SHP77 (cell line): ENCODE data around the gene DNMT3B.
"Not testable (repeated sequence)": the region's sequence is repeated elsewhere in the genome, so short reads cannot be mapped to it uniquely, and the experiment has no call there.

Experiments
- DNase-seq, 2 experiments: peaks; one replicate each; lab custom pipeline; 2025; lab: John Stamatoyannopoulos, UW

The DNMT3B gene

DNA sequence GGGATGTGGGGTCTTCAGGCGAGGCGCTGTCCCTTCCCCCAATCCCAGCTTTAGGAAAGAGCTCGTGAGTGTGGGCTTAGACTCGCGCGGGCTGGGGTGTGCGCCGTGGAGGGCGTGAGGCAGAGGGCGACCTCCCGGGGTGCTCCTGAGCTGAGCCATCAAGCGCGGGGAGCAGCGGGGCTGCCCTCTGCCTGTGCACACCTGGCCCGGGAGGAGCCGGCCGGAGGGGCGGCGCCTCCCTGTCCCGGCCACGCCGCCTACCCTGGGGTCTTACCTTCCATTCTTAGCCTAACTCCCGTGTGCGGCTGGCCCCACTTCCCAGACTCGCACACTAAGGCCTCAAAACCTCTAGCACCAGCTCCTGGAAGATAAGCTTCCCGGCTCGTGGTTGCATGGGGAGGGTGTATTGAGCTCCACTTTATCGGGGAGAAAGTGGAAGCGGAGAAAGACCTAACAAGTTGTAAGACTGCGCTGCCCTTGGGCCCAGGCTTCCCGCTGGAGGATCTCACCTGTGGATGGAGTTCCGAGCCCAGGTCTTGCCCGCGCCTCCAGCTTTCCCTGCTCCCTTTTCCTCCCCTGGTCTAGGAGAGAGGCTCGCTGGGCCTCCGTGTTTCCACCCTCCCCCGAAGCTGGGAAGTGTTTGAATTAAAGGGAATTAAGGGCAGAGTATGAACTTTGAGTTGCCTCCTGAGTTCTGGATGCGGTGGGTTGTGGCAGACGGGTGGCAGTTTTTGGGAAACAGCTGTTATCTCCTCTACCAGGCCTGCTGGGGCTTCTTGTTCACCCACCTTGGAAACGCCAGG, 1.2 kb downstream of the DNMT3B start:
- no peak for DNase-seq

DNA sequence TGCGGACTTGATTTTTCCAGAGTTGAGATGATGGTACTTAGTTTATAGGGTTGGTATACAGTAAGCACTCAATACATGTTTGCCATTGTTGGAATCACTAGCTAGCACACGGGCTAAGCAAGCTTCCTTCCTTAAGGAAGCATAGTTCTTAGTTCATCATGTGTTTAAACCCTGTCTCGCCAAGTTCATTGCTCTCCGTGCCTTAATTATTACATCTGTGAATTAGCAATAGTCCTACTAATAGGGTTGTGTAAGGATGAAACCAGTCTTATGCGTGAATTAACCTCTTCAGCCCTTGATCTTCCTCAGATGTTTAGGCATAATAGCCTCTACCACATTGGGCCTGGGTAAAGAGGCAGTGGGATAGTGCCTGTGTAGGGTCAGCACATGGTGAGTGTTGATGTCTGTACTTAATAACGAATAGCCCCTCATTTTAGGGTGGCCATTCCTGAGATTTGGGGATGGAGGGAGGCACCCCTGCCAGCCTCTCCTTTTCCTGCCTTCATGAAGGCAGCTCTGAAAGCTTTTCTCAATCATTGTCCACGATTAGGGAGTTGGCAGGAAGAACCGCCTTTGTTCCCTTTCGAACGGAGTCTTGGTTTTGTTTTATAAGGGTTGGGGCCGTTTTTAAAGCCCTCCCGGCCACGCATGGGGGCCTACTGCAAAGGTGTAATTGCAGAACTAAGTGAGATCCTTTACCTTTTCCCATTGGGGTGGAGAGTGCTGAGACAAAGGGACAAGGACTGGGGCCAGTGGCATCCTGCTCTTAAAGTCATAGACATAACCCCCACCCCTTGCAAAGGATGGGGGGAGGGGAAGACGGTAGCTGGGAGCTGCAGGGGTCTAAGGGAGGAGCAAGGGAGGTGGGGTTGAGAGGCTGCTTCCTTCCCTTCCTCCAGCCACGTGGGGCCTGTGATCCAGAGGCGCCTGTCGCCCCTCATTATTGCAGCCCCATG, 2.1 kb downstream of the DNMT3B start:
- no peak for DNase-seq

DNA sequence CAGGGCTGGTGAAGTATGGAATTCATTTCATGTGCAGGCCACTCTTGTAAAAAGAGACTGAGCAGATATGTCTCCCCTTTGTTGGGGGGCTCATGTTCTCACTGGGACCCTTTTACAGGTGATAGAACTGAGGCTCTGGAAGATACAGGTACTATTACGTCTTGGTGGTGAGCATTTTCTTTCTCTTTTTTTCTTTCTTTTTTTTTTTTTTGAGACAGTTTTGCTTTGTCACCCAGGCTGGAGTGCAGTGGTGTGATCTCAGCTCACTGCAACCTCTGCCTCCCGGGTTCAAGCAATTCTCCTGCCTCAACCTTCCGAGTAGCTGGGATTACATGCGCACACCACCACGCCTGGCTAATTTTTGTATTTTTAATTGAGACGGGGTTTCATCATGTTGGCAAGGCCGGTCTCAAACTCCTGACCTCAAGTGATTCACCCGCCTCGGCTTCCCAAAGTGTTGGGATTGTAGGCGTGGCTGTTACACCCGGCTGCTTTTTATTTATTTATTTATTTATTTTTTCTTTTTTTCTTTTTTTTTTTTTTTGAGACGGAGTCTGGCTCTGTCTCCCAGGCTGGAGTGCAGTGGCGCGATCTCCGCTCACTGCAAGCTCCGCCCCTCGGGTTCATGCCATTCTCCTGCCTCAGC, 3.2 kb downstream of the DNMT3B start:
- not testable (repeated sequence) for DNase-seq

DNA sequence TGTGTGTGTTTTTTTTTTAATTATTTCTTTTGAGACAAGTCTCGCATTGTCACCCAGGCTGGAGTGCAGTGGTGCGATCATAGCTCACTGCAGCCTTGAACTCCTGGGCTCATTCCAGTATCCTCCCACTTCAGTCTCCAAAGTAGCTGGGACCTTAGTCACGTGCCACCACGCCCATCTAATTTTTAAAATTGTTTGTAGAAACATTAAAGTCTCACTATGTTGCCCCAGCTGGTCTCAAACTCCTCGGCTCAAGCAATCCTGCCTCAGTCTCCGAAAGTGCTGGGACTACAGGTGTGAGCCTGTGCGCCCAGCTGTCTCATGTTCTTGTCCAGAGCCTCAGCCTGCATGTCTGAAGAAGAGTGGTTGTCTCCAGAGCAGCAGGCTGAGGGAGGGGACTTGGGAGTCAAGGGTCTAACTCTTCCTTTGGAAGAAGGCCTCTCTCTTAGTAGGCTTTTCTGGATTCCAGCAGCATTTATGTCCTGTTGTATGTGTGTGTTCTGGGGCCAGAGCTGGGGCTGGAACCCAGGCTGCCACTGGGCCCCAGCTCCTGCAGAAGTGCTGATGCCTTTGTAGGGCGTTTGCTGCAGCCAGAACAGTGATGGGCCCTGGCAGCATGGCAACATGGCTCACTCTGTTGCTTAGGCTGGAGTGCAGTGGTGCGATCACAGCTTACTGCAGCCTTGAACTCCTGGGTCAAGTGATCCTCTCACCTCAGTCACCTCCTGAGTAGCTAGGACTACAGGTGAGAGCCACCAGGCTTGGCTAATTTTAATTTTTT, 5.4 kb downstream of the DNMT3B start:
- DNase-seq = no peak

DNA sequence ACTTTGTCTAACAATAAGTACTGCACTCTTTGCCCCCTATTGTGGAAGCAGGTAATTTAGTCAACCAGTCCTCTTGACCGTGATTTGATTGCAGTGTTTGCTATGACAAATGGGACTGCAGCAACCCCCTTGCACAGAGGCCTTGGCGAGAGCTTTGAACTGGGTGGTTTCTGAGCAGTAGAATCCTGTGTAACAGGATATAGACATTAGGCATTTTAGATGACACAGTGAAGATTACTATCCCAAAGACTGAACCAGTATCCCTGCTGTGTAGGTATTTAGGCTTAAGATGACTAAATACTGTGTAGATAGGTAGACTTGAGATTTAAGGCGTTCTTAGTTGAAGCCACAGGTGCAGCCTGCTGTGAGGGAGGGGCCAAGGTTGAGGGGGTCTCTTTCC, 9.9 kb downstream of the DNMT3B start:
- no peak for DNase-seq

DNA sequence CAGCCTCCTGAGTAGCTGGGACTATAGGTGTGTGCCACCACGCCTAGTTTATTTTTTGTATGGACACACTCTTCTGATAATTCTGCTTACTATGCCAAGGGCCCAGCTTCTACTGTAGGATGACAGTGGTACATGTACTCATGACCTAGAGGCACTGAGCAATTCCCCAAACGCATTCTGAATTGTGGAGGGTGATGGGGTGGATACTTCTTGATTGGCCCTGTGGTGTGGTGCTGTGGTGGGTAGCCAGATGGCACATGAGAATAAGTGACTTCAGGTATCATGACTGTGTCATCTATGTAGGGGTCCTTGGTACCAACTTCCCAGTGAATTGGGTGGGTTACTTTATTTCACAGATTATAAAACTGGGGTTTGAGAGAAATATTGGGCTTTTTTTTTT, 11.0 kb downstream of the DNMT3B start:
- no peak for DNase-seq

DNA sequence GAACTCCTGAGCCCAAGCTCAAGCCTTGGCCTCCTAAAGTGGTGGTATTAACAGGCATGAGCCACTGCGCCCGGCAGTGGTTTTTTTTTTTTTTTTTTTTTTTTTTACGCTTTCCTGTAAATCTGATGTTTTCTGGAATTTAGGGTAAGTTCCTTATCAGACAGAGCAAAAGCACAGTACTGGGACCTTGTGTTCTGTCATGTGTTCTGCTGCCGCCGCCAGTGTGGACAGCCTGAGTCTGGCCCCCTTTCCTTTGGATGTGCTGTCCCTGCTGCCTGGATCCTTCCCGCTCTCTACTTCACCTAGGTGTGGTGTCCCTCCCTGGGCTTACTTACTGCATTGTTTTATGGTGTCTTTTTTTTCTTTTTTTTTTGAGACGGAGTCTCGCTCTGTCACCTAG, 11.7 kb downstream of the DNMT3B start:
- no peak for DNase-seq

DNA sequence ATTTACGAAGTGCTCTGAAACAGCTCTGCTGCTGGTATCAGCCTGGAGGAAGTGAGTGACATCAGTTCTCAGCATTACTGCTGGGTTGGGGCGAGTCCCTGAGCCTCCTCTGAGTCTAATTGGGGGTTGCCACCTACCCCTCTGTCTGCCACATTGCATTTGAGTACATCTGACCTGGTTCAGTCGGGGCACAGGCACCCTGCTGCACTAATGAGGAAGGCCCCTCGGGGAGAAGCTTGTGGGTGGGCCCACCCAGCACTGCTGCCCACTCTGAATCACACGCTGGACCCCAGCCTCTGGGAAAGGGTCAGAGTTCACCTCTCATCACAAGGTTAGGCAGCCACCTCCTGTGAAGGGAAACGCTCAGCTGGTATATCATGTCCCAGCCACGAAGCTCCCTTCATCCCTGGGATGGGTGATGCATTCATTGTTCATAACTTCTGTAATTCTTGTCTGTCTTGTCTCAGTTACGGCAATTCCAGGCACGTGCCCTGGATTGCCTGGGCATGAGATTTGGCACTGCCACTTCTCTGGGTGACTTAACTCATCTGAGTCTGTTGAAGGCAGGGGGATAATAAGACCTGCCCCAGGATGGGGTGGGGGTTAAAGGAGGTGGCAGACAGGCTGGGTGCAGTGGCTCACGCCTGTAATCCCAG, 13.3 kb downstream of the DNMT3B start:
- DNase-seq = no peak

DNA sequence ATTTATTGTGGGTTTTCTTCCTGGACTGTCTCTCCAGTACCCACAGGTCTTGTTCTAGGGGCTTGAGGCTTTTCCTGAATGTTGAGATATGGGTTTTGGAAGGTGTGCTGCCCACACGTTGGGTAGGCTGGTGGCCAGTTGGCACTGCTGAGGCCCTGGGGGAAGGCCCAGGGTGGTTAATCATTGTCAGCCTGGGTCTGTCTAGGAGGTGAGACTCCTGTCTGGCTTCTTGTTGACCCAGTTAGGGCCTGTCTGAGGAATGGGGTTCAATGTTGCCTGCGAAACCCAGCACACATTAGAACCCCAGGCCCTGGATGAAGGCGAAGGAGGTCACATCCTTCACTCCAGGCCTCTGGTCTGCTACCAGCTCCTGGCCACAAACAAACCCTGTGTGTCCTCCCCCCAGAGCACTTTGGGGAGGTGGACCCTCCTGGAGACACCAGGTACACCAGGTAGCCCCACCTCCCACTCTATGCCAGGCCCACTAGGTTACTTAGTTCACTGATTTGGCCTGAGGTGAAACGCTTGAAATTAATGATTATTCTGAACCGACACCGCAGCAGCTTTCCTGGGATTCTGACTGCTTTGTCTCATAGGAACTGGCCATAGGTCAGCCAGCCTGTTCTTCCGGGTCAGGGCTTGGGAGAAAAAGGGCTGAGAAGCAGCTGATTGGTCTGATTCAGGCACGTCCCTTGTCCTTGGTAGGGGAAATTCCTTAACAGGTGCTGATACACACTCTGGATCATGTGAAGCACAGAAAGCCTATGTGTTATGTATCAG, 15.2 kb downstream of the DNMT3B start:
- no peak for DNase-seq

DNA sequence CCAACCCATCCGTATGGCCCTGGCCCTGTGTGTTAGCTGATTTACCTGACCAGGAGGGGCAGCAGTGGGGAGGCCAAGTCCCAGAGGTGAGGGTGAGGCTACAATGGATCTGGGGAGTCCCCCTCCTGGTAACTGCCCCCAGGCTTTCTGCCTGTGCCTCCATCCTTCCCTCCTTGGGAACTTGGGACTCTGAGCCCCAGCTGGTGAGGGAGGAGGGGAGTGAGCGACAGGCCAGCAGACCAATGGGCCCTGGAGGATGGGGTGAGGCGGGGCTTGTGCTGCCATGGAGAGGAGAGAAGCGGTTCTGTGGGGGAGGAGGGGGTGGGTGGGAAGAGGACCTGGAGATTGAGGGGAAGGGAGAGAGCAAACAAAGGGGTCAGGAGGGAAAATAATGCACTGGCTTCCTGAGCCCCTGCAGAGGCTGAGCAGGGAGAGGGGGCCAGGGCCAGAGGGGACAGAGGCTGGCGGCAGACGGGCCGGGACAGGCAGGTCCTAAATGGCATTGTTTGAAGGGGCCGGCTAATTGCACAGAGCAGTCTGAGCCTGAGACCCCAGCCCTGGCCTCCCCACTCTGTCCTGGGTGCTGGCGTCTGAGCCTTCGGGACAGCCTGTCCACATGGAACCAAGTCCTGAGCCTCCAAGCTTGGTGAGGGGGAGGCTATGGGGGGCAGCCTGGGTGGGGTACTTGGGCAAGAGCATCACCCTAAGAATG, 17.5 kb downstream of the DNMT3B start:
- no peak for DNase-seq

DNA sequence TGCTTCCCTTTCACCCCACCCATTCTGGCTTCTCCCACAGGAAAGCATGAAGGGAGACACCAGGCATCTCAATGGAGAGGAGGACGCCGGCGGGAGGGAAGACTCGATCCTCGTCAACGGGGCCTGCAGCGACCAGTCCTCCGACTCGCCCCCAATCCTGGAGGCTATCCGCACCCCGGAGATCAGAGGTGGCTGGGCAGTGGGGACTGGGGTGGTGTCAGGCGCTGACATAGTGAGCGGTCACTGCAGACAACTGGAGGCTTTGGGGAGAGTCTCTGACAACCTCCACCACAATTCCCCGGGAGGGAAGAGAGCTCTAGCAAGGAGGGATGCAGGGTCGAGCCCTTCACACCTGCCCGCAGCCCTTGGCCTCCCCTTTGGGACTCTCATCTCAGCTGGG, 18.1 kb downstream of the DNMT3B start:
- no peak for DNase-seq

DNA sequence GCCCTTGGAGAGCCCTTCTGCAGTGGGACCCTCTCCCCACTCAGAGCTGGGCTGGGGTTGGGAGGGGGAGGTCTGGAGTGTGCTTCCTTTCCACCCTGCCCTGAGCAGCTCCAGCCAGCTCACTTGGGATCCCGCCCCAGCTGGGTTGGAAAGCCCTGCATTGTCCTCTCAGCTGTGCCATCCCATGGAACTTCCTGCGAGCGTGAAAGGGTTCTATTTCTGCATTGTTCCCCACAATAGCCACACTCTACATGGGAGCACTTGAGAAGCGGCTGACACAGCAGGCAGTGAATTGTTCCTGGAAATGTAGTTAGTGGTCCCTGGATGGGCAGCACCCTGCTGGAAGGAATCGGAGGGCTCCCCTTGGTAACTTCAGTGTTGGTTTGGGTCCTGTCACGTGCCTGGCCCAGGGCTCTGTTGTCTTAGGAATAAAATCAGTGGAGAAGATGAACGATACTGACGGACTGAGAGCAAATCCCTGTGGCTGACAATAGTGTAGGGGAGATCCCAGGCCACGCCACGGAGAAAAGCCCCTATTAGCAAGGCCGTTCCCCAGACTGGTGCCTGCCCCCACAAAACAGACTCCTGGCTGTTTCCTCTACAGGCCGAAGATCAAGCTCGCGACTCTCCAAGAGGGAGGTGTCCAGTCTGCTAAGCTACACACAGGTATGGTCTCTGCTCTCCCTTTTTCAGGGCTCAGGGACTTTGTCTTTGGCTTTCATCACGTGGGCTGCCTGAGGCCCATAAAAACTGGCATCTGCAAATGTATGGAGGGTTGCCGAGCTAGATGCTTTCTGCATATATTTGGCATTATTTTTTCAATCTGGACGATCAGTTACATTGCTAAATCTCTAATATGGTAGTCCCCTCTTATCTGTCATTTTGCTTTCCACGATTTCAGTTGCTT, 18.8 kb downstream of the DNMT3B start:
- no peak for DNase-seq

DNA sequence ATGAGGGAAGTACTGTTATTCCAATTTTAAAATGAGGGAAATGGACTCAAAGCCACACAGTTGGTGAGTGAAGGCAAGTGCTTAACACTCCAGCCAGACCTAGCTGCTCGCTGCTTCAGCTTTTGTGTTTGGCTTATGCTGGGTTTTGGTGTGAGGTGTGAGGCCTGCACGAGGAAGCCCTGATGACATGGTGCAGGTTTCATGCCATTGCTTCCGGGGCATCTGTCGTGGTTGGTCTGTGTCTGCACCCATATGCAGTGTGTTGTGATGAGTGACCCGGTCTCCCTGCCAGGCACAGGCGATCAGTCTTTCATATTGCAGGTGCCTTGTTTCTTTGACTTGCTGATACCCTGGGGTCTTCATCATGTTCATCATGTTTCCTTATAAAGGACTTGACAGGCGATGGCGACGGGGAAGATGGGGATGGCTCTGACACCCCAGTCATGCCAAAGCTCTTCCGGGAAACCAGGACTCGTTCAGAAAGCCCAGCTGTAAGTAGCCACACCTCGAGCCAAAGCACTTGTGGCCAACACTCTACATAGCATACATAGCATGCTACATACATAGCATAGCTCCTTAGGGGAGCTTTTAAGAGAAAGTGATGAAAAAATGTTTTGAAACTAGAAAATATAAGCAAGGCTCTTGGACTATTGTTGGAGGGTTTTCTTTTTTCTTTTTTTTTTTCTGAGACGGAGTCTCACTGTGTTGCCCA, 22.3 kb downstream of the DNMT3B start:
- no peak for DNase-seq

DNA sequence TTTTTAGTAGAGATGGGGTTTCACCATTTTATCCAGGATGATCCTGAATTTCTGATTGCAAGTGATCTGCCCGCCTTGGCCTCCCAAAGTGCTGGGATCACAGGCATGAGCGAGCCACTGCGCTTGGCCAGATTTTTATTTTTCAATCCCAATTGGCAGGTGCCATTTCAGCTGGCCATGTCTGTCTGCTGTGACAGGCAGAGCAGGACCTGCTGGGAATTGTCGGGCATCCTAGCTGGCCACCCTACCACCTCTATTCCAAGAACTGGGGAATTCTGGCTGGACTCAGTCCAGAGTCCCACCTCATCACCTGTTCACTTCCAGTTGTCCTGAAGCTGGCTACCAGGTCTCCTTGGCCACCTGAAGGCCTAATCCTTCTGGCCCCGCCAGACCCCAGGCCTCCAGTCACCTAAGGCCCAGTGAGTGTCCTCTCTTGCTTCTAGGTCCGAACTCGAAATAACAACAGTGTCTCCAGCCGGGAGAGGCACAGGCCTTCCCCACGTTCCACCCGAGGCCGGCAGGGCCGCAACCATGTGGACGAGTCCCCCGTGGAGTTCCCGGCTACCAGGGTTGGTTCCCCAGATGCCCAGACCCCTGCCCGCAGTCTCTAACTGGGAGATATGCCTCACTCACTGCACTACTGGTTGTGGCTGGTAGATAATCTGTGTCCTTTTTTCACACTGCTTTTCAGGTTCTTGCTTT, 24.0 kb downstream of the DNMT3B start:
- no peak for DNase-seq

DNA sequence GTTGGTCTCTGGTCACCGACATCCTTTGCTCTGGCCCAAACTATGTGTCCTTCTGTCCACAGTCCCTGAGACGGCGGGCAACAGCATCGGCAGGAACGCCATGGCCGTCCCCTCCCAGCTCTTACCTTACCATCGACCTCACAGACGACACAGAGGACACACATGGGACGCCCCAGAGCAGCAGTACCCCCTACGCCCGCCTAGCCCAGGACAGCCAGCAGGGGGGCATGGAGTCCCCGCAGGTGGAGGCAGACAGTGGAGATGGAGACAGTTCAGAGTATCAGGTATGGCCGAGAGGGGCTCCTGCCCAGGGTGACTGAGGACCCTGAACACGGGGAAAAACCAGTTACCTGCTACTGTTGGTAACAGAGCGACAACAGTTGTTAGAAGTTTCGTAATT, 25.0 kb downstream of the DNMT3B start:
- no peak for DNase-seq

DNA sequence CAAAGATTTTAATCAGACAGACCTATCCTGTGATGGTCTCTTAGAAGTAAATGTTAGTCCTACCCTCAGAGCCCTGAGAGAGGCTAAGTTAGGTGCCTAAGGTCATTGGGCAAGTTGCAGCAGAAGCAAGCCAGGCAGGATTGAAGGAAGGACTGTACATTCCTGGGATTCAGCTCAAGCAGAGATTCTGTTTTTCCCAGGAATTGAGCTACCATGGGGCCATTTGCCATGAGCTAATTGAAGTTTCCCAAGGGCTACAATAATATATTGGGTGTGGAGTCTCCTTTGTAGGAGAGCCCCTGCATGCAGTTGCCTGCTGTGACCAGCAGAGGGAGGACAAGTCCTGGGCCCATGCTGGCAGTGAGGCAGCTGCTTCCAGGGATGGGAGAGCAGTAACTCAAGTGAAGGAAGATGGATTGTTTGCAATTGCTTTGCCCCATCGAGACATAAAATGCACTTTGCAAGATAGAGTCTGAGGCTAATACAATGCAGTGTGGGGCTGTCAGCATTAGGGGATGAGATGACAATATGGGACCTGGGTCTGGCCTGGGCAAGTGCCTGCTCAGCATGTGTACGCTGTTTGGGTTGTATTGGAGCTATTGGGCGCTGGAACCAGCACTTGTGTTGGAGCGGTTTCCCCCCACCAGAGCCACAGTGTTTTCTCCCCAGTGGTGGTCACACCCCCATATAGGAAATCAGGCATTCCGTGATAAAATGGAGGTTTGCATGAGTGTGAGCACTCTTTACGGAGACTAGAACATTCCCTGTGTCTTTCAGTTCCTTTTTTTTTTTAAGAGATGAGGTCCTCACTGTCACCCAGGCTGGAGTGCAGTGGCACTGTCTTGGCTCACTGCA, 27.9 kb downstream of the DNMT3B start:
- peak; percentile 54 to 56 for DNase-seq

DNA sequence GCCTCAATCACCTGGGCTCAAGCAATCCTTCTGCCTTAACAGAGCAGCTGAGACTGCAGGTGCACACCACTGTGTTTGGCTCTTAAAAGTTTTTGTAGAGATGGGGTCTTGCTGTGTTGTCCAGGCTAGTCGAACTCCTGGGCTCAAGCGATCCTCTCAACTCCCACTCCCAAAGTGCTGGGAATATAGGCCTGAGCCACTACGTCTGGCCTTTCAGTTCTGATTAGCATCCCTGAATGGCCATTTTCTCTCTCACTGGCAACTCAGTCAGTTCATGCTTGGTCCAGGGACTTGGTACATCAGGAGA, 28.5 kb downstream of the DNMT3B start:
- no peak for DNase-seq
